Measurements from ENCODE around the gene CD1B. TPM values are rescaled to one million over a fixed set of nuclear protein-coding genes. Genes with fewer than 3 reads are reported as not detected.
"Not testable (repeated sequence)": the region's sequence is repeated elsewhere in the genome, so short reads cannot be mapped to it uniquely, and the experiment has no call there.

Gene CD1B
- total and polyA plus RNA-seq, 7 experiments from 2014 or later = 0.27 TPM; not detected in 6

DNA sequence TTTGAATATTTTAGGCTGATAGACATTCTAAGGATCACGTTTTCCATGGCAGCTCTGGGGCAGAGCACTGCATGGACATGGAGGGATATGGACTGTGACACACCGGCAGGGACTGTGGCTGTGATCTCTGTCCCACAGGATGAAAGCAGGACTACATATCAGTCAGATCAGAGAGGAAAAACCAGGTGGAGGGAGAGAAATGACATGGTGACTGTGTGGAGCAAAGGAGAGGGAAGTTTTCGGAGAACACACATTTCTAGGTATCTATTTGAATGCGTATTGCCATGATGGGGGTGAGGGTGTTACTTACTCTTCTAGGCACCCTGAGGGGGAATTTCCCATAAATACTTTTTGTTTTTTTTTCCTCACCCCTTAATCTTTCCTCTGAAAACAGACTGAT is 44.8 kb downstream of the CD1B start:
- Mint-ChIP-seq H3K9me3 (peaks cover 0 to 11% (median 8%) of the 10 kb centered on the region in 11 donors), H3K4me3 (peak overlapping the region in 1 of 10 donors; percentile 33), H3K27me3 (peaks cover 0 to 55% (median 36%) of the 10 kb centered on the region in 5 donors), H3K36me3 (peaks cover 0 to 2% (median 0%) of the 10 kb centered on the region in 5 donors), H3K27ac (peak overlapping the region in 1 of 9 donors; percentile 66), H3K4me1 (peaks cover 4 to 23% (median 12%) of the 10 kb centered on the region in 7 donors)
- Histone ChIP-seq H3K36me3 (ENCODE audit: control insufficient read depth in 2 of 3, insufficient read depth in 3 of 3, low read length in 3 of 3) (no peaks in the 10 kb centered on the region), H3K4me1 (ENCODE audit: control insufficient read depth in 2 of 2, insufficient read depth in 2 of 2, low read length in 2 of 2) (no peaks in the 10 kb centered on the region), H3K27ac (ENCODE audit: low read depth, low read length) (no peak overlapping the region), H3K4me3 (ENCODE audit: low read length) (no peak overlapping the region), H3K9me3 (ENCODE audit: control insufficient read depth in 2 of 3, low read length in 3 of 3) (no peaks in the 10 kb centered on the region), H3K27me3 (ENCODE audit: control insufficient read depth in 2 of 2, insufficient read depth in 2 of 2, low read length in 2 of 2) (peaks cover 0 to 3% of the 10 kb centered on the region in 2 donors)
- ChIA-PET POLR2A (no interaction called here), CTCF (no interaction called here)
- no peak for ATAC-seq
- no peak for DNase-seq
- intact Hi-C loops (cut with micrococcal nuclease) = no loop called here

- intact Hi-C loops (cut with micrococcal nuclease) = no loop called here
- ChIA-PET CTCF (no interaction called here), POLR2A (no interaction called here)
- Mint-ChIP-seq H3K4me1 (peaks cover 4 to 23% (median 12%) of the 10 kb centered on the region in 7 donors), H3K27ac (peak overlapping the region in 1 of 9 donors; percentile 70), H3K9me3 (peaks cover 0 to 18% (median 12%) of the 10 kb centered on the region in 11 donors), H3K27me3 (peaks cover 0 to 62% (median 36%) of the 10 kb centered on the region in 5 donors), H3K4me3 (peak overlapping the region in 4 of 10 donors; percentile 5 to 41 (median 20)), H3K36me3 (peaks cover 0 to 8% (median 0%) of the 10 kb centered on the region in 5 donors)
- Histone ChIP-seq H3K4me3 (ENCODE audit: low read length) (no peak overlapping the region), H3K4me1 (ENCODE audit: control insufficient read depth in 2 of 2, insufficient read depth in 2 of 2, low read length in 2 of 2) (no peaks in the 10 kb centered on the region), H3K36me3 (ENCODE audit: control insufficient read depth in 2 of 3, insufficient read depth in 3 of 3, low read length in 3 of 3) (no peaks in the 10 kb centered on the region), H3K9me3 (ENCODE audit: control insufficient read depth in 2 of 3, low read length in 3 of 3) (no peaks in the 10 kb centered on the region), H3K27me3 (ENCODE audit: control insufficient read depth in 2 of 2, insufficient read depth in 2 of 2, low read length in 2 of 2) (peaks cover 0 to 3% of the 10 kb centered on the region in 2 donors), H3K27ac (ENCODE audit: low read depth, low read length) (no peak overlapping the region)
- peak in 1 of 9 donors; percentile 28 for DNase-seq
- ATAC-seq = peak; percentile 82
Measured at GRCh38 chr1:158285756-158286241, 45.5 kb downstream of the CD1B start.

DNA sequence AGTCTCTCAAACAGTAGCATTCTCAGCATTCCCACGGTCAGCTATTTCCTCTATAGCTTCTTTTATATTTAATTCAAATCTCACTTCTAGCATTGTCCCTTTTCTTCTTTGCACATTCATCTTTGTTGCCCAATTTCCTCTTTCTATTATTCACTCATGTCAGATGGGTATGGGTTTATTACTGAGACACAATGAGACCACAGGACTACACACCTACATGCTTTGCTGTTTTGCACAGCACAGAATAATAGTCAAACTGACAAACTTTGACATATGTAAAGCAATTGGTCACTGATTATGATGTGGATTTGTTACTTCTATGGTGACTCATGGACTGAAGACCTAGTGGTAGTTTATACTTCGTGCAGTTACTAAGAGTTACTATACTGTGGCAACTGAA is 47.4 kb downstream of the CD1B start:
- CTCF ChIA-PET = no interaction called here
- peaks cover 0 to 25% (median 12%) of the 10 kb centered on the region in 11 donors for H3K9me3 Mint-ChIP-seq
- H3K4me3 Mint-ChIP-seq = no peak overlapping the region
- peaks cover 4 to 23% (median 12%) of the 10 kb centered on the region in 7 donors for H3K4me1 Mint-ChIP-seq
- H3K27me3 ChIP-seq (ENCODE audit: control insufficient read depth in 2 of 2, insufficient read depth in 2 of 2, low read length in 2 of 2) = peaks cover 0 to 3% of the 10 kb centered on the region in 2 donors
- no peak overlapping the region for H3K27ac ChIP-seq (ENCODE audit: low read depth, low read length)
- no peak overlapping the region for H3K4me3 ChIP-seq (ENCODE audit: low read length)
- no peaks in the 10 kb centered on the region for H3K9me3 ChIP-seq (ENCODE audit: control insufficient read depth in 2 of 3, low read length in 3 of 3)
- no peaks in the 10 kb centered on the region for H3K4me1 ChIP-seq (ENCODE audit: control insufficient read depth in 2 of 2, insufficient read depth in 2 of 2, low read length in 2 of 2)
- H3K27ac Mint-ChIP-seq = no peak overlapping the region
- peaks cover 0 to 8% (median 0%) of the 10 kb centered on the region in 5 donors for H3K36me3 Mint-ChIP-seq
- DNase-seq (no peak), ATAC-seq (peak; percentile 73)
- peaks cover 0 to 62% (median 38%) of the 10 kb centered on the region in 5 donors for H3K27me3 Mint-ChIP-seq
- POLR2A ChIA-PET = no interaction called here
- intact Hi-C loops (cut with micrococcal nuclease) = no loop called here
- H3K36me3 ChIP-seq (ENCODE audit: control insufficient read depth in 2 of 3, insufficient read depth in 3 of 3, low read length in 3 of 3) = no peaks in the 10 kb centered on the region

- H3K4me3 Mint-ChIP-seq; DNase-seq; H3K9me3 ChIP-seq (ENCODE audit: control insufficient read depth in 2 of 3, low read length in 3 of 3); H3K4me1 ChIP-seq (ENCODE audit: control insufficient read depth in 2 of 2, insufficient read depth in 2 of 2, low read length in 2 of 2); H3K36me3 ChIP-seq (ENCODE audit: control insufficient read depth in 2 of 3, insufficient read depth in 3 of 3, low read length in 3 of 3); H3K27ac Mint-ChIP-seq; H3K4me3 ChIP-seq (ENCODE audit: low read length); POLR2A ChIA-PET; H3K27ac ChIP-seq (ENCODE audit: low read depth, low read length); intact Hi-C loops (cut with micrococcal nuclease); H3K27me3 ChIP-seq (ENCODE audit: control insufficient read depth in 2 of 2, insufficient read depth in 2 of 2, low read length in 2 of 2); ATAC-seq: not testable (repeated sequence)
- H3K36me3 Mint-ChIP-seq = peaks cover 0 to 11% (median 4%) of the 10 kb centered on the region in 5 donors
- H3K9me3 Mint-ChIP-seq = peaks cover 0 to 37% (median 16%) of the 10 kb centered on the region in 11 donors
- peaks cover 0 to 55% (median 42%) of the 10 kb centered on the region in 5 donors for H3K27me3 Mint-ChIP-seq
- H3K4me1 Mint-ChIP-seq = peaks cover 4 to 23% (median 12%) of the 10 kb centered on the region in 7 donors
- CTCF ChIA-PET = interaction anchor here (0.9 kb wide), 1 partner anchor 78 kb away, joined by 3 read pairs; no protein-coding TSS in a partner anchor
Measured at GRCh38 chr1:158282421-158282820, 48.9 kb downstream of the CD1B start.

Other genes starting within 250 kb of the CD1B start
- gene CD1D, start 150.6 kb downstream of the CD1B start, total RNA-seq = 10 to 100 TPM in 1 of 5 experiments, 1 to 10 TPM in 1, under 1 TPM in 1, not detected in 2; 0.16 to 13.2 (median 1.7) TPM
- gene CD1D, start 150.6 kb downstream of the CD1B start, polyA plus RNA-seq = under 1 TPM in 1 of 2 donors, not detected in 1; 0.09 TPM
- under 1 TPM in 2 of 5 experiments, not detected in 3; 0.17 to 0.83 TPM for gene CD1A, start 77.1 kb downstream of the CD1B start, total RNA-seq
- gene CD1A, start 77.1 kb downstream of the CD1B start, polyA plus RNA-seq = not detected
- gene CD1C, start 41.6 kb downstream of the CD1B start, total RNA-seq = 10 to 100 TPM in 1 of 5 experiments, 1 to 10 TPM in 1, under 1 TPM in 1, not detected in 2; 0.32 to 12.1 (median 2.1) TPM
- gene CD1C, start 41.6 kb downstream of the CD1B start, polyA plus RNA-seq = under 1 TPM in 1 of 2 donors, not detected in 1; 0.24 TPM
- under 1 TPM in 2 of 5 experiments, not detected in 3; 0.42 to 0.61 TPM for gene CD1E, start 22.4 kb upstream of the CD1B start, total RNA-seq
- not detected for gene CD1E, start 22.4 kb upstream of the CD1B start, polyA plus RNA-seq
- gene OR10T2, start 67.9 kb upstream of the CD1B start, total RNA-seq = not detected
- not detected for gene OR10T2, start 67.9 kb upstream of the CD1B start, polyA plus RNA-seq
- gene OR10K2, start 94.7 kb upstream of the CD1B start, total RNA-seq = not detected
- gene OR10K2, start 94.7 kb upstream of the CD1B start, polyA plus RNA-seq = not detected
- not detected for gene OR10K1, start 130.3 kb upstream of the CD1B start, total RNA-seq
- not detected for gene OR10K1, start 130.3 kb upstream of the CD1B start, polyA plus RNA-seq
- not detected for gene OR10R2, start 140.7 kb upstream of the CD1B start, total RNA-seq
- not detected for gene OR10R2, start 140.7 kb upstream of the CD1B start, polyA plus RNA-seq
- not detected for gene OR6Y1, start 222.9 kb upstream of the CD1B start, total RNA-seq
- not detected for gene OR6Y1, start 222.9 kb upstream of the CD1B start, polyA plus RNA-seq
- gene OR6P1, start 239.0 kb upstream of the CD1B start, total RNA-seq = not detected
- not detected for gene OR6P1, start 239.0 kb upstream of the CD1B start, polyA plus RNA-seq
- not detected for gene OR10X1, start 248.4 kb upstream of the CD1B start, total RNA-seq
- not detected for gene OR10X1, start 248.4 kb upstream of the CD1B start, polyA plus RNA-seq